Muscle of leg (tissue), 11 donors: Measurements from ENCODE around the gene MAP1LC3B. TPM values are rescaled to one million over a fixed set of nuclear protein-coding genes. Genes with fewer than 3 reads are reported as not detected.

Source experiments
- DNase-seq: peaks from one replicate; pipeline ENCODE4 v3.0.0; 2013
- H3K27ac ChIP-seq: one replicate; pipeline ENCODE4 v1.5.1; 2013; ENCODE audit warnings: mild to moderate bottlenecking, low read length, control low read depth
- H3K27me3 ChIP-seq: one replicate; pipeline ENCODE4 v1.6.1; 2013; ENCODE audit warnings: low read length; ENCODE audit not compliant: control insufficient read depth, insufficient read depth
- H3K36me3 ChIP-seq: one replicate; pipeline ENCODE4 v1.6.1; 2013; ENCODE audit warnings: low read length; ENCODE audit not compliant: control insufficient read depth, insufficient read depth
- H3K4me1 ChIP-seq: one replicate; pipeline ENCODE4 v1.6.1; 2013; ENCODE audit warnings: low read length; ENCODE audit not compliant: control insufficient read depth, insufficient read depth
- H3K4me3 ChIP-seq: one replicate; pipeline ENCODE4 v1.5.1; 2013; ENCODE audit warnings: low read length, control low read depth
- H3K9me3 ChIP-seq: replicated peaks from 2 replicates; pipeline ENCODE4 v1.6.1; 2013; ENCODE audit warnings: low read depth, low read length; ENCODE audit not compliant: control insufficient read depth
- WGBS: methylation state at CpG from one replicate; pipeline ENCODE4 v1.1.5; 2013; ENCODE audit warnings: missing lambda C conversion rate; ENCODE audit not compliant: insufficient coverage; 5-methylcytosine and 5-hydroxymethylcytosine counted together
- polyA plus RNA-seq, 8 donors: library from polyadenylated mRNA; unstranded; fragments of 120-200 nt; gene quantifications; one replicate each; pipeline versions ENCODE4 v1.2.1 to v1.2.3, GENCODE V29; 2013; ENCODE audit warnings: inconsistent platforms in 1 of 8, low replicate concordance in 1 of 8; ENCODE audit not compliant: insufficient read length in 8 of 8, insufficient read depth in 1 of 8
- total RNA-seq: library from RNA; stranded (reverse); fragments of 120-200 nt; gene quantifications from one replicate; pipeline ENCODE4 v1.2.4, GENCODE V29; 2013

Gene MAP1LC3B
- total and polyA plus RNA-seq, 9 donors = 24.4 to 57.1 (median 48.0) TPM

DNA sequence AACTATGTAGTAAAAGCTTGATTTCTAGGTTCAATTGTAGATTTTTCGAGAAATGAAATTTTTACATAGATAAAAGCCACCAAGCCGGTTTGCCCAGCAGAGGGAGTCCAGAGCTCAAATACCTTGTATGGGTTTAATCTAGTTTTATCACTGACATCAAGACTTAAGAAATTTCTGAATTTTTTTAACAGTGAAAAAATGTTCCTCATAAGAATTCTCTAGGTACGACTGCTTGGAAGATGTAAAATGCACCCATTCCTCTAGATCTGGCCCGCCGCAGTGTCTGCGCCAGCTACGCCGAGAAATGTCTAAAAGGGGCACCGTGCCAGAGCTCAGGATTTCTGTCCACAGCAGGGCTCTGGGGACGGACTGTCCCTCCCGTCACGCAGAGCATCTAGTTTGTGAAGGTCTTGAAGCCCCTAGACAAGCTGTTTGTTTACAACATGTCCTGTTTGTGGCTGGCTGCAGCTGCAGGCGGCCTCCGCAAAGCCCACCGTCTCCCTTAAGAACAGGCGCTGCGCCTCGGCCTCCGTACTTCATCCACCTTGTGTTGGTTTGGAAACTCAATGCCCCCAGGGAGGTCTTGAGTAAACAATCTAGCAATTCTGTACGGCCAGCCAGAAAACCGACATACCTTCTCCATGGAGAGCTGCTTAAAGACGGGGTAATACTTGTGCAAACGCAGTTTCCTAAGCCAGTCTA, 24.8 kb downstream of the MAP1LC3B start:
- Histone ChIP-seq H3K27me3 (no peaks in the 10 kb centered on the region), H3K4me1 (no peaks in the 10 kb centered on the region), H3K27ac (no peak overlapping the region), H3K4me3 (no peak overlapping the region), H3K9me3 (no peaks in the 10 kb centered on the region), H3K36me3 (peaks cover 70% of the 10 kb centered on the region)
- WGBS = 67% methylated on average over 14 of the region's 23 CpGs
- DNase-seq = peak; percentile 60

DNA sequence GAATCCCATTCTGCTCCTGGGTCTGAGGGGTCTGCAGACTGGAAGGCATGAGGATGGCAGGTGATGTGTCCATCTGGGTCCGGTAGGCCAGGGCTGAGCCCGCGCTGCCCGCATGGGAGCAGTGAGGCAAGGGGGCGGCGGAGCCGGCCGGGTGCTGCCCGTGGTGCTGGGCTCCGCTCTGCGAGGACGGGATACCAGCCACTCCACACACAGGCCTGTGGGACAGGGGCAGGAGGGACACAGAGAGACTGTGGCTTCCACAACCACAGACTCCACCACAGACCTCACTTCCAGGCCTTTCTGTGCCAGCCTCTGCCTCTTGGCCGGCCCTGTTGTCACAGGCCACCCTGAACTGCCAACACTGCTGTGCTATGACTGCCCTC, 25.4 kb downstream of the MAP1LC3B start:
- 87% methylated on average over 13 of the region's 13 CpGs for WGBS
- DNase-seq = no peak
- Histone ChIP-seq H3K9me3 (no peaks in the 10 kb centered on the region), H3K27me3 (no peaks in the 10 kb centered on the region), H3K4me3 (no peak overlapping the region), H3K36me3 (peaks cover 70% of the 10 kb centered on the region), H3K27ac (no peak overlapping the region), H3K4me1 (no peaks in the 10 kb centered on the region)

DNA sequence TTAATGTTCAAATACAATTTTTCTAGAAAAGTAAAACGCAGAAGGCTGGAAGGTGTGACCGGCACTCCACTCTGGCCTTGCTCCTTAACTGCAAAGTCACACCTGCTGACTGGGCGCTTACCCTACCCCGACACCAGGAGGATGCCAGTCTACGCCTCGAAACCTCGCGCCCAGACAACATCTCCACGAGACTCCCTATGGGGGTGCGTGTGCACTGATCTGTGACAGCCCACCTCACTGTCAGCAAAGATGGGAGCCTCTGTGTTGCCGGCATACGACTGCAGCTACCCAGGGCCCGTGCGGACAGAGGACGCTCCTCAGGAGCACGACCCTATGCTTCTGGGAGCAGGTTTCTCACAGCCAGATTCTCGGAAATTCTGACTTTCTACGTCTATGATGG, 26.1 kb downstream of the MAP1LC3B start:
- DNase-seq = no peak
- Histone ChIP-seq H3K27ac (no peak overlapping the region), H3K4me1 (no peaks in the 10 kb centered on the region), H3K9me3 (no peaks in the 10 kb centered on the region), H3K27me3 (no peaks in the 10 kb centered on the region), H3K36me3 (peaks cover 70% of the 10 kb centered on the region), H3K4me3 (no peak overlapping the region)
- WGBS = 82% methylated on average over 18 of the region's 18 CpGs

DNA sequence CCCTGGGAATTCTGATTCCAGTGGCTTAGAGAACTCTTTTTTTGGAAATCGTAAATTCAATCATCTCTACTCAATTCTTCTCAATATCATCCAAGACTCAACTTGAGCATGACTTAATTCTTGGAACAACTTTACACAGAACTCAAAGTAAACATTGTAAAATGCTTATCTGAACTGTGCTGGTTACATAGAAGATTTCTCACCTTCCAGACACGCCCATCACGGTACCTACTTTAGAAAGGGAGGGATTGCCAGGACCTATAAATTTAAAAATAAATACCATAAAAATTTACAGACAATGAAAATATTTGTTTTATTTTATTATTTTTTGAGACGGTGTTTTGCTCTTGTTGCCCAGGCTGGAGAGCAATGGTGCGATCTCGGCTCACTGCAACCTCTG, 26.5 kb downstream of the MAP1LC3B start:
- WGBS = no CpG with 5 or more reads among the region's 6 CpGs
- no peaks in the 10 kb centered on the region for H3K27me3 ChIP-seq
- no peaks in the 10 kb centered on the region for H3K9me3 ChIP-seq
- no peak overlapping the region for H3K4me3 ChIP-seq
- peaks cover 70% of the 10 kb centered on the region for H3K36me3 ChIP-seq
- no peaks in the 10 kb centered on the region for H3K4me1 ChIP-seq
- no peak overlapping the region for H3K27ac ChIP-seq
- no peak for DNase-seq

DNA sequence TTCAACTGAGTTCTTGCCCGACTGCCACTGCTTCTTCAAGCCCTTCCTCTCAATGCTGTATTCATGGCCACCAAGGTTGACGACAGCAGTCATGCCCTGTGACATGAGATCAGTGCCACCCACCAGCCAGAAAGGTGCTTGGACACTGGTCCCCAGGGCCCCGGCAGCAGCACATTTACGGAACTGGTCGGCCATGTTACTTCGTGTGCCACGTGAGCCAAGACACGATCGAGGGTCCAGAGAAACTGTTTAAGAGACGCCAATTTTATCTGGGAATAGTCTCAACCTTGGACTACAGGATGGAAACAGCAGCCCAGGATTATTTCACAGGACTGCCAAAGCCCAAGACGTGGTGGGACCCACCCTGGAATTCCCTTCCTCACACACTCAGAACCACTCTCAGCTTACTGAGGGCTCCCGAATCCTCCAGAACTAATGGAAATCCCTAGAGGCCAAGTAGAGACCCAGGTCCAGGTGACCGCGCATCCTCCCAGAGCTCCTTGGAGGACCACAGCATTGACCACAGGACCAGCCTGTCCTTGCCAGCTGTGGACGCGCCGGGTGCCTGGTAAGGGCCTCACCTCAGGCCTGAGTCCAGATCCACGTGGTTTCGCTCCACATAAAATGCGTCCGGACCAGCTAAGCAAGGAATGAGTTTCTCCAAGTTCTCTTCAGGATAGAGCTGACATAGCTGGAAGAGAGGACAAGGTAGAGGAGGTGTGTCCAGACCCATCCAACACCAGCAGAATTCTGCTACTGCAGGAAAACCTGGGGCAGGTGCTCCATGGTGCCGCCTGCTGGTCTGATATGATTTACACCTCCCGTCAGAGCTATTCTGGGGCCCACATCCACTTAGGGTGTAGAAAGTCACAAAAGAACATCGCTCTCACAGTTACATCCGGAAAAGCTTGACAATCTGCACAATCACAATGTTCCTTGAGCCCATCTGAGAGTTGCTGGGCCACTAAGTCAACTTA, 28.2 kb downstream of the MAP1LC3B start:
- no peaks in the 10 kb centered on the region for H3K9me3 ChIP-seq
- no peaks in the 10 kb centered on the region for H3K27me3 ChIP-seq
- H3K4me1 ChIP-seq = no peaks in the 10 kb centered on the region
- DNase-seq = peak; percentile 78
- H3K36me3 ChIP-seq = peaks cover 64% of the 10 kb centered on the region
- H3K4me3 ChIP-seq = no peak overlapping the region
- 87% methylated on average over 20 of the region's 25 CpGs for WGBS
- no peak overlapping the region for H3K27ac ChIP-seq

DNA sequence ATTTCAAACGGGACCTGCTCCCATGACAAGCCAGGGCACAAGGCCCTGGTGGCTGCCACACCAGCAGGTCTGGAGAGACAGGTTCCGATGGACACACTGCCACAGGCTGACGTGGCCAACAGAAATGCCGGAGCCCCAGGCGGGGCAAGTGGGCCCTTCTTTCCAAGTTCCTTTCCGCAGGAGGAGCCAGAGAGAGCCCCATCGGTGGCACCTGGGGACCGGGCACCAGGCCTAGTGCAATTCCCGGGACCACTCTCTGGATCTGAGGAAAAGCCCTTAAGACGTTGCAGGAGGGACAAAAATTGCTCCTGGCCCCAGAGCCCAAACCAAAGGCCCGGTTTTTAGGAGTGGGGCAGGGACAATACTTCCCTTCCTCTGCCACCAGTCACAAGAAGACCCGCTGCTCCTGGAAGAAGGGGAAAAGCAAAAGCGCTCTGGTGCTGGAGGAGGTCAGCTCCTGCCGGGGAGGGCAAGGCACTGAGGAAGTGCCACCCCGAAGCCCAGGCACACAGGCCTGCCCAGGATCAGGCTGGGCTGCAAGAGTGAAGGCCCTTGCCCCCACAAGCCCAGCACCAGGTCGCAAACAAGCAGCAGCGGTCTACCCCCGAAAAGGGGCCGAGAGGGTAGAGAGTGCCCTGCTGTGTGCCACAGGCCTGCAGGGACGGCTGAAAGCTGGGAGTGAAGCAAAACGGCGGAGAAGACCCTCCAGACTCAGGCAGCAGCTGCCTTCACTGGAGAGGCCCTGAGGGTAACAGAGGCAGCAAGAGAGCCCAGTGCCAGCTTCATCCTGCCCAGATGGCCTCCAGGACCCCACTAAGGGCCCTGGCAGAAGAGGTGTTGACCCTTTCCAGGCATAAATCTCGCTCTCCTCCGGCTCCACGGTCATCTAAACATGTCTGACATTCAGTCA, 29.1 kb downstream of the MAP1LC3B start:
- no peak for DNase-seq
- 94% methylated on average over 21 of the region's 25 CpGs for WGBS
- H3K4me1 ChIP-seq = no peaks in the 10 kb centered on the region
- H3K27me3 ChIP-seq = no peaks in the 10 kb centered on the region
- no peak overlapping the region for H3K27ac ChIP-seq
- no peak overlapping the region for H3K4me3 ChIP-seq
- no peaks in the 10 kb centered on the region for H3K9me3 ChIP-seq
- peaks cover 62% of the 10 kb centered on the region for H3K36me3 ChIP-seq

DNA sequence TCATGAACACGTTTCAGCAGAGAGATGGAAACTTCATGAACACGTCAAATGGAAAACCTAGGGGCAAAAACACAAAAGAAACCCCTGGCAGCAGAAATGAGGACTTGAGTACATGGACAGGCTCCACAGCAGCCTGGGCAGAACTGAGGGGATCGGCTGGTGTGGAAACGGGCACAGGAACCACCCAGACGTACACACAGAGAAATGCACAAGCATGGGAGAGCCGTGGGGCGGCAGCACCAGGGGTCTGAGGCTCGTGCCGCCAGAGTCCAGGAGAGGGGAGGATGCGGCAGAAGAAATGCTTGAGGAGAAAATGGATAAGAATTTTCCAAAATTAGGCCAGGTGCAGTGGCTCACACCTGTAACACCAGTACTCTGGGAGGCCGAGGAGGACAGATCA, 30.0 kb downstream of the MAP1LC3B start:
- Histone ChIP-seq H3K27me3 (no peaks in the 10 kb centered on the region), H3K4me1 (peaks cover 3% of the 10 kb centered on the region), H3K9me3 (no peaks in the 10 kb centered on the region), H3K4me3 (no peak overlapping the region), H3K36me3 (peaks cover 65% of the 10 kb centered on the region), H3K27ac (no peak overlapping the region)
- 95% methylated on average over 10 of the region's 11 CpGs for WGBS
- DNase-seq = no peak

DNA sequence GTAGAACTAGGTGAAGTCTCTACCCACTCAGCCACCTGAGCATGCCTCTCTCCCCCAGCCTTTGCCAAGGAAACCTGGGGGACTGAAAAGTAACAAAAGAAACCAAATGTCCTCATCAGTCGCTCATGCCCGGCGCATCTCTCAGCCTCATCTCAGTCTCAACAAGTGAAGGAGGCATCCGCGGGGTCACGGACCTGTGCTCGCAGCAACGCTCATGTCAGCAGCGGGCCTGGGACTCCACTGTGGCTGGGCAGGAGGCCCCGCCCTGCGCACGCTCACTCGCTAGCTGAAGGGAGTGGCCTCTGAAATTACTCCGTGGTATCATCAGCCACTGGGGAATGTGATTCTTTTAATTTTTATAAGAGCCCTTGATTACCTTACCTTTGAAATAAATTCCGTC, 31.3 kb downstream of the MAP1LC3B start:
- WGBS = 97% methylated on average over 9 of the region's 15 CpGs
- DNase-seq = no peak
- no peaks in the 10 kb centered on the region for H3K9me3 ChIP-seq

DNA sequence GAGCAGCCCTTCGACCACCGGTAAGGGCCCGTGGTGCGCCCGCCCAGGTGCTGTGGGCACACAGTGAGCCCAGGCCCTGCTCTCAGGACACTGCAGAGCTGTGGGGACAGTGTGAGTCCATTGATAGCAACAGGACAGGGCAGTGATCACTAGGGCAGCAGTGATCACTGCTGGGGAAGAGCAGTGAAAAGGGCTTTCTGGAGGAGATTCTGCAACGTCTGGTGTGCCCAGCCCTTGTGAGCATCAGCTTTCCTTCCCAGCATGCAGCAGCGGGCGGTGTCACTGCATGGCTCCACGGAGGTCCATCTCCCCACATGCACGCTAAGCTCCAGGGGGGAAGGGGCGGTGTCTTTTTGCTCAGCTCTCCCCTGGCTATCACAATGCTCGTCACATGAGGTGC, 32.1 kb downstream of the MAP1LC3B start:
- H3K27me3 ChIP-seq = no peaks in the 10 kb centered on the region
- H3K4me1 ChIP-seq = peaks cover 3% of the 10 kb centered on the region
- no peak for DNase-seq
- H3K36me3 ChIP-seq = peaks cover 59% of the 10 kb centered on the region
- no peaks in the 10 kb centered on the region for H3K9me3 ChIP-seq
- H3K27ac ChIP-seq = no peak overlapping the region
- H3K4me3 ChIP-seq = no peak overlapping the region
- 78% methylated on average over 6 of the region's 12 CpGs for WGBS

More for the DNA sequence above, 31.3 kb downstream of the MAP1LC3B start:
- no peak overlapping the region for H3K4me3 ChIP-seq
- no peaks in the 10 kb centered on the region for H3K27me3 ChIP-seq
- H3K36me3 ChIP-seq = peaks cover 55% of the 10 kb centered on the region
- peaks cover 3% of the 10 kb centered on the region for H3K4me1 ChIP-seq
- H3K27ac ChIP-seq = no peak overlapping the region
